ENCODE measurements around the gene MRPL2. TPM values are rescaled to one million over a fixed set of nuclear protein-coding genes. Genes with fewer than 3 reads are reported as not detected.

The MRPL2 gene
- total RNA-seq, 1 donor from 2014 or later: 16.9 TPM

DNA sequence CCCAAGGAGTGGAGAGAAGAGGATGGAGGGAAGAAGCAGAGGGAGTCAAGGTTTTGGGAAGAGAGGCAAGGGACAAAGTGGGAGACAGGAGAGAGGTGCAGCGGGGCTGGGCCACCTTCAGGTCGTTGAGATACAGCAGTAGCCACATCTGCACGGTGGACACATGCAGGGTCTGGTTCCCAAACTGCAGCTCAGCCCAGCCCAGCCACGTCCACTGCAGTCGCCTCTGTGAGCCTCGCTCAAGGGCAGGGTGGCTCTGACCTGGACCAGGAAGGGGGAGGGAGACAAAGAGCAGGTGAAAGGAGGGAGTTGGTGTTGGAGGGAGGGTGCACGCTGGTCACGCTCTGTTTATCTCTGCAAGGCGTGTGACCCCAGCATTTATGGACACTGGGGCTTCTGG is 20.5 kb downstream of the MRPL2 start:
- no peak for DNase-seq (ENCODE audit: low read depth)
- H3K4me3 ChIP-seq (ENCODE audit: low read depth, low read length): no peak overlapping the region
- TF ChIP-seq CTCF (conservative IDR thresholded peaks at IDR 0.05; ENCODE audit: low read depth, low read length): no peak

- DNase-seq (ENCODE audit: low read depth): no peak
- no peak overlapping the region for H3K4me3 ChIP-seq (ENCODE audit: low read depth, low read length)
- no peak for TF ChIP-seq CTCF (conservative IDR thresholded peaks at IDR 0.05; ENCODE audit: low read depth, low read length)
These were observed 21.5 kb downstream of the MRPL2 start for GRCh38 chr6:43037706-43038105.

- no peak for DNase-seq (ENCODE audit: low read depth)
- H3K4me3 ChIP-seq (ENCODE audit: low read depth, low read length): no peak overlapping the region
- no peak for TF ChIP-seq CTCF (conservative IDR thresholded peaks at IDR 0.05; ENCODE audit: low read depth, low read length)
These were observed 22.0 kb downstream of the MRPL2 start for GRCh38 chr6:43037197-43037596.

- no peak for TF ChIP-seq CTCF (conservative IDR thresholded peaks at IDR 0.05; ENCODE audit: low read depth, low read length)
- no peak overlapping the region for H3K4me3 ChIP-seq (ENCODE audit: low read depth, low read length)
- DNase-seq (ENCODE audit: low read depth): no peak
These were observed 22.5 kb downstream of the MRPL2 start for GRCh38 chr6:43036712-43037111.

GRCh38 chr6:43035495-43036194 is 23.6 kb downstream of the MRPL2 start:
- no peak overlapping the region for H3K4me3 ChIP-seq (ENCODE audit: low read depth, low read length)
- DNase-seq (ENCODE audit: low read depth): no peak
- TF ChIP-seq CTCF (conservative IDR thresholded peaks at IDR 0.05; ENCODE audit: low read depth, low read length): no peak

DNA sequence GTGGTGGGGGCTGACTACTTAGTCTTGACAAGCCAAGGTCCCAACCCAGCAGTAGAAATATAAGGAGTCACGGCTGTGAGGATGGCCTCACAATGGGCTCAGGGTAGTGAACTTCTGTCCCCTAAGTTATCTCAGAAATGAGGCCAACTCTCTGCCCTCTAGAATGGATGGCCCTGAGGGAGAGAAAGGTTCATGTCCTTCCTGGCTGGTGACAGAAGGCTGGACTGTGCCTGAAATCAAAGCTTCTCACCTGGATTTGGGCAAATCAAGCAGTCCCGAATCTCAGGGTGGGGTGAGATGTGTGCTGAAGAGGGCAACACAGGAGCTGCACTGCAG is 25.1 kb downstream of the MRPL2 start:
- TF ChIP-seq CTCF (conservative IDR thresholded peaks at IDR 0.05; ENCODE audit: low read depth, low read length): no peak
- DNase-seq (ENCODE audit: low read depth): no peak
- no peak overlapping the region for H3K4me3 ChIP-seq (ENCODE audit: low read depth, low read length)

GRCh38 chr6:43033496-43034189 is 25.6 kb downstream of the MRPL2 start:
- DNase-seq (ENCODE audit: low read depth): no peak
- no peak for TF ChIP-seq CTCF (conservative IDR thresholded peaks at IDR 0.05; ENCODE audit: low read depth, low read length)
- no peak overlapping the region for H3K4me3 ChIP-seq (ENCODE audit: low read depth, low read length)
